Measurements from ENCODE around the gene ZBTB14. TPM values are rescaled to one million over a fixed set of nuclear protein-coding genes. Genes with fewer than 3 reads are reported as not detected.

The ZBTB14 gene
- total RNA-seq, 1 experiment from 2014 or later, result 15.5 TPM

- no peak overlapping the region for H2AFZ ChIP-seq (ENCODE audit: low read length)
- no peak overlapping the region for H3K4ac ChIP-seq (ENCODE audit: low read depth, low read length)
- no peaks in the 10 kb centered on the region for H3K79me1 ChIP-seq (ENCODE audit: insufficient read depth, low read depth, low read length, poor library complexity, severe bottlenecking)
- H3K9ac ChIP-seq (ENCODE audit: extremely low read depth, insufficient read length, low read length), result no peak overlapping the region
- H4K8ac ChIP-seq (replicated peaks; ENCODE audit: insufficient read length, low read depth, low read length), result no peak overlapping the region
- no peaks in the 10 kb centered on the region for H3K9me3 Mint-ChIP-seq
- peaks cover 12 to 23% (median 21%) of the 10 kb centered on the region in 3 experiments; a peak in 6 of 7 replicates for H3K36me3 Mint-ChIP-seq (ENCODE audit: insufficient read depth in 1 of 3, low read depth in 3 of 3)
- no peak overlapping the region for H2BK5ac ChIP-seq (ENCODE audit: insufficient read length, low read length)
- no peak overlapping the region for H4K5ac ChIP-seq (ENCODE audit: insufficient read length, low read depth, low read length)
- H3K9me3 ChIP-seq (ENCODE audit: control insufficient read depth, low read depth, low read length), result no peaks in the 10 kb centered on the region
- no peak overlapping the region for H3K4me3 Mint-ChIP-seq
- no peak overlapping the region for H3K27ac ChIP-seq (ENCODE audit: insufficient read length, low read depth, low read length)
- no peak overlapping the region for H4K91ac ChIP-seq (ENCODE audit: insufficient read length, low read depth, low read length)
- no peak overlapping the region for H2BK20ac ChIP-seq (ENCODE audit: low read depth, low read length, poor library complexity, severe bottlenecking)
- no peaks in the 10 kb centered on the region for H3K23me2 ChIP-seq (ENCODE audit: insufficient read length, low read depth, low read length, poor library complexity, severe bottlenecking)
- no peak overlapping the region for H3K56ac ChIP-seq (ENCODE audit: insufficient read length, low read depth, low read length)
- no peak overlapping the region for H2AK5ac ChIP-seq (ENCODE audit: insufficient read length, low read length)
- no peak overlapping the region for H3K4me2 ChIP-seq (ENCODE audit: insufficient read depth, insufficient read length, low read length)
- H3K4me1 ChIP-seq (ENCODE audit: insufficient read depth, low read length), result no peaks in the 10 kb centered on the region; the same call in 1 of the 2 replicates
- no peak overlapping the region for H2BK12ac ChIP-seq (ENCODE audit: insufficient read length, low read depth, low read length)
- H2BK15ac ChIP-seq (ENCODE audit: low read depth, low read length), result no peak overlapping the region
- TF ChIP-seq CTCF (conservative IDR thresholded peaks at IDR 0.05), result no peak
- H3K18ac ChIP-seq (ENCODE audit: insufficient read length, low read depth, low read length), result no peak overlapping the region
- H3T11ph ChIP-seq (ENCODE audit: low read length), result no peak overlapping the region
- H3K23ac ChIP-seq (ENCODE audit: insufficient read length, low read depth, low read length), result no peak overlapping the region
- H3K27me3 Mint-ChIP-seq (ENCODE audit: low read depth), result no peaks in the 10 kb centered on the region
- H3K4me1 Mint-ChIP-seq, result peaks cover 18 to 22% of the 10 kb centered on the region in 2 experiments
- H3K79me2 ChIP-seq (ENCODE audit: insufficient read depth, low read length), result no peaks in the 10 kb centered on the region
- H2BK120ac ChIP-seq (ENCODE audit: low read depth, low read length, poor library complexity, severe bottlenecking), result no peak overlapping the region
- H3K27ac Mint-ChIP-seq, result peak overlapping the region in 1 of 3 experiments; percentile 85; a peak in 2 of 7 replicates
- H3K14ac ChIP-seq (ENCODE audit: insufficient read depth, low read length), result no peak overlapping the region
- WGBS (ENCODE audit: extremely low coverage, insufficient read length, low lambda C conversion rate), result no CpG with 5 or more reads among the region's 2 CpGs
- H3K27me3 ChIP-seq (ENCODE audit: insufficient read depth, low read length), result no peaks in the 10 kb centered on the region
- no peak for DNase-seq
- H4K20me1 ChIP-seq (ENCODE audit: control insufficient read depth, insufficient read depth, insufficient read length), result no peaks in the 10 kb centered on the region
These were observed 7.7 kb downstream of the ZBTB14 start for GRCh38 chr18:5287854-5288253.
